Naive thymus-derived CD4-positive, alpha-beta T cell (primary cell): ENCODE data around the gene ST6GALNAC5. TPM values are rescaled to one million over a fixed set of nuclear protein-coding genes. Genes with fewer than 3 reads are reported as not detected.
"Not testable (repeated sequence)": the region's sequence is repeated elsewhere in the genome, so short reads cannot be mapped to it uniquely, and the experiment has no call there.

ENCODE experiments used
- ATAC-seq: fragments of 150-1000 bp; cut with Tn5 transposase; 2 replicates; pipeline ENCODE4 v1.10.0; 2021; ENCODE audit warnings: mild to moderate bottlenecking, moderate library complexity
- CTCF ChIA-PET: fragments of 350-600 bp; sonication (Branson Sonifier 250); formaldehyde crosslinking; loops from one replicate; lab custom pipeline; 2021; ENCODE audit warnings: antibody characterized with exemption; lab: Charles Lee
- POLR2A ChIA-PET: fragments of 350-600 bp; sonication (Branson Sonifier 250); formaldehyde crosslinking; loops from one replicate; lab custom pipeline; 2021; ENCODE audit warnings: antibody characterized with exemption, inconsistent platforms; lab: Charles Lee
- DNase-seq, 9 donors: peaks; one replicate each; pipeline versions ENCODE4 v3.0.0 to v3.0.0-alpha.2; 2020 to 2022; ENCODE audit warnings: mixed read lengths in 1 of 9
- H3K27ac ChIP-seq: one replicate; pipeline ENCODE4 v1.7.0; 2013; ENCODE audit warnings: mild to moderate bottlenecking, low read depth, low read length, moderate library complexity
- H3K27me3 ChIP-seq, 2 donors: one replicate each; pipeline ENCODE4 v1.7.0; 2013; ENCODE audit warnings: low read length in 2 of 2, mild to moderate bottlenecking in 2 of 2, moderate library complexity in 2 of 2; ENCODE audit not compliant: control insufficient read depth in 2 of 2, insufficient read depth in 2 of 2
- H3K36me3 ChIP-seq, 3 experiments: 1 replicate in 2 of 3; 2 replicates in 1 of 3; pipeline ENCODE4 v1.7.0; 2013; ENCODE audit warnings: low read length in 3 of 3, mild to moderate bottlenecking in 3 of 3, moderate library complexity in 1 of 3; ENCODE audit not compliant: insufficient read depth in 3 of 3, control insufficient read depth in 2 of 3
- H3K4me1 ChIP-seq, 2 donors: one replicate each; pipeline ENCODE4 v1.7.0; 2013; ENCODE audit warnings: low read length in 2 of 2, mild to moderate bottlenecking in 2 of 2, moderate library complexity in 1 of 2; ENCODE audit not compliant: control insufficient read depth in 2 of 2, insufficient read depth in 2 of 2
- H3K4me3 ChIP-seq: 2 replicates; pipeline ENCODE4 v1.7.0; 2013; ENCODE audit warnings: mild to moderate bottlenecking, low read length
- H3K9me3 ChIP-seq, 3 experiments: 1 replicate in 2 of 3; 2 replicates in 1 of 3; pipeline ENCODE4 v1.7.0; 2013; ENCODE audit warnings: low read length in 3 of 3; ENCODE audit not compliant: control insufficient read depth in 2 of 3
- H3K27ac Mint-ChIP-seq, 9 donors: one replicate each; pipeline ENCODE4 v1.8.0; 2020 to 2022; ENCODE audit warnings: mixed read lengths in 9 of 9, mild to moderate bottlenecking in 8 of 9, moderate library complexity in 5 of 9, inconsistent platforms in 2 of 9
- H3K27me3 Mint-ChIP-seq, 5 donors: one replicate each; pipeline ENCODE4 v1.8.0; 2021 to 2022; ENCODE audit warnings: mixed read lengths in 5 of 5, mild to moderate bottlenecking in 1 of 5
- H3K36me3 Mint-ChIP-seq, 5 donors: one replicate each; pipeline ENCODE4 v1.8.0; 2020 to 2022; ENCODE audit warnings: mixed read lengths in 5 of 5, mild to moderate bottlenecking in 3 of 5, inconsistent platforms in 1 of 5
- H3K4me1 Mint-ChIP-seq, 7 donors: one replicate each; pipeline ENCODE4 v1.8.0; 2020 to 2022; ENCODE audit warnings: mixed read lengths in 7 of 7, mild to moderate bottlenecking in 3 of 7, inconsistent platforms in 1 of 7
- H3K4me3 Mint-ChIP-seq, 10 donors: one replicate each; pipeline ENCODE4 v1.8.0; 2020 to 2022; ENCODE audit warnings: mild to moderate bottlenecking in 10 of 10, mixed read lengths in 10 of 10, moderate library complexity in 6 of 10, inconsistent platforms in 2 of 10
- H3K9me3 Mint-ChIP-seq, 11 donors: one replicate each; pipeline ENCODE4 v1.8.0; 2020 to 2022; ENCODE audit warnings: mixed read lengths in 11 of 11, mild to moderate bottlenecking in 4 of 11, inconsistent platforms in 1 of 11, moderate library complexity in 1 of 11
- intact Hi-C, 2 donors: fragments of 100-400 bp; cut with micrococcal nuclease; formaldehyde crosslinking; loops; one replicate each; pipeline ENCODE4 v1.15.1; 2023
- polyA plus RNA-seq, 2 donors: library from polyadenylated mRNA; unstranded; fragments of 300-500 nt; fragmentation: Illumina TruSeq; gene quantifications; one replicate each; pipeline ENCODE4 v1.2.3, GENCODE V29; 2021
- total RNA-seq, 6 experiments: library from RNA in 5 of 6; stranded (reverse) in 5 of 6; gene quantifications; 1 replicate in 5 of 6; 2 replicates in 1 of 6; pipeline ENCODE4 v1.2.3 and lab custom pipeline; 2021 to 2026

The ST6GALNAC5 gene
- total and polyA plus RNA-seq, 7 experiments from 2014 or later = not detected

DNA sequence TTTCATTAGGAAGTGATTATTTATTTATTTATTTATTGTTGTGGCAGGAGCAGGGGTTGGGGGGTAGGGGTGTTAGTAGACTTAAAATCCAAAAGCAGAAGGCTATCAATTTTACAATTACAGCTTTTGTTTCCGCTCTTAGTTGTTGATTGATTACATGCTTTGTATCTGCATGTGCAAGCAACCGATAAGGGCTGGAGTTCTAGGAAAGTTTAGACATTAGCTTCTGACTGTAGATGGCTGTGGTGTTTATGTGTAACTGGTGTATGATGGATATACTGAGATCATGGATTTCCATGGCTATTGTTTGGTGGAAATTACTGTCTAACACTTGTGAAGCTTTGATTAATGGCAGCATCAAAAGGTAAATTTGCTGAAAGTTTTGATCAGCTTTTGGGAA, 2.8 kb downstream of the ST6GALNAC5 start:
- H3K27ac Mint-ChIP-seq = no peak overlapping the region
- CTCF ChIA-PET = interaction anchor here (0.6 kb wide), 1 partner anchor 21 kb away, joined by 3 read pairs; no protein-coding TSS in a partner anchor
- peaks cover 0 to 7% (median 2%) of the 10 kb centered on the region in 11 donors for H3K9me3 Mint-ChIP-seq
- ATAC-seq = no peak
- no peaks in the 10 kb centered on the region for H3K36me3 Mint-ChIP-seq
- POLR2A ChIA-PET = no interaction called here
- Histone ChIP-seq H3K9me3 (no peaks in the 10 kb centered on the region), H3K4me3 (no peak overlapping the region), H3K27ac (no peak overlapping the region), H3K27me3 (peaks cover 8 to 13% of the 10 kb centered on the region in 2 donors), H3K4me1 (peaks cover 0 to 13% of the 10 kb centered on the region in 2 donors), H3K36me3 (no peaks in the 10 kb centered on the region)
- H3K4me1 Mint-ChIP-seq = peaks cover 0 to 25% (median 6%) of the 10 kb centered on the region in 7 donors
- peaks cover 51 to 73% (median 71%) of the 10 kb centered on the region in 5 donors for H3K27me3 Mint-ChIP-seq
- no peak overlapping the region for H3K4me3 Mint-ChIP-seq
- intact Hi-C loops = no loop called here
- no peak for DNase-seq

DNA sequence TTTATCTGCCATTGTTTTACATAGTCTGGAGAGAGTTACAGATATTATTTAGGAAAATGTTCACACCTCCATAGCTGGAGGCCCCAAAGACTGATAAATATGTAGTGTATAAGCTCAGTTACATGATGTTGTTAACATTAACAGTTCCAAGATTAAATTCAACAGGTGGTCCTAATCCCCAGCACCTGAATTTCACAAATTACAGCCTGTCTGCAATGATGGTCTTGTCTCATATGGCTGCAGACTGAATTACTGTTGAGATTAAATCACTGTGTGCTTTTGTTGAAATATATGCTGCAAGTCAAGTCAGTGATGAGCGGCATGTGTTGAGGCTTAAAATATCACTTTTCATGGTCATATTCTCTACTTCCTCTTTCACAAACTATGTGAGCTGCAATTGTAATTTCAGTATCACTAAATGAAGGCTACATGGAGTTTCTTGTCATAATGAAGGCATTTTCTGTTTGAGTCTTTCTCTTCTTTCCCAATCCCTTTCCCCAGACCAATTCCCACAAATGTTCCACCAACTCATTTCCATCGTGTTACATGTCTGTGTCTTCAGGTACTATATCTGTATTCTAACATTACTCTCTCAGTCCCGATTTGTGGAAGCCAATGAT, 4.2 kb downstream of the ST6GALNAC5 start:
- POLR2A ChIA-PET = no interaction called here
- Histone ChIP-seq H3K4me1 (peaks cover 0 to 13% of the 10 kb centered on the region in 2 donors), H3K4me3 (no peak overlapping the region), H3K36me3 (no peaks in the 10 kb centered on the region), H3K27me3 (peaks cover 0 to 9% of the 10 kb centered on the region in 2 donors), H3K27ac (no peak overlapping the region), H3K9me3 (no peaks in the 10 kb centered on the region)
- H3K4me3 Mint-ChIP-seq = no peak overlapping the region
- H3K27ac Mint-ChIP-seq = no peak overlapping the region
- intact Hi-C loops = no loop called here
- peaks cover 0 to 7% (median 2%) of the 10 kb centered on the region in 11 donors for H3K9me3 Mint-ChIP-seq
- CTCF ChIA-PET = no interaction called here
- ATAC-seq (no peak), DNase-seq (no peak)
- peaks cover 36 to 62% (median 57%) of the 10 kb centered on the region in 5 donors for H3K27me3 Mint-ChIP-seq
- no peaks in the 10 kb centered on the region for H3K36me3 Mint-ChIP-seq
- H3K4me1 Mint-ChIP-seq = peaks cover 0 to 24% (median 6%) of the 10 kb centered on the region in 7 donors

DNA sequence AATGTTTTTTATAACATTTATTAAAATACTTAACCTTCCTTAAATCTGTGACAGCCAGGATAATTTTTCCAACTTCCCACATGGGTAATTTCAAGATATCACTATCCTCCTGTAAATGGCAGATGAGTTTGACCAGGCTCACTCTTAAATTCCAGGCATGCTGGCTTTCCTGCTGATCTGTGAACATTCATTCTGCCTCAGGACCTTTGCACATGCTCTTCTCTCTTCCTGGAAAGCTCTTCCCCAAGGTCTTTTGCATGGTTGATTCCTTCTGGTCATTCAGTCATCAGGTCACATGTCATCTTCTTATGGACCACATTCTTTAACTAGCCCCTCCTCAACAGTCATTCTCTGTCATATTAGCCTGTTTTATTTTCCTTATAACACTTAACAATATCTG, 5.7 kb downstream of the ST6GALNAC5 start:
- ATAC-seq (no peak), DNase-seq (no peak)
- H3K9me3 ChIP-seq = no peaks in the 10 kb centered on the region
- H3K27me3 ChIP-seq = peaks cover 0 to 4% of the 10 kb centered on the region in 2 donors
- ChIA-PET POLR2A (no interaction called here), CTCF (no interaction called here)
- Mint-ChIP-seq H3K4me1 (peaks cover 0 to 12% (median 4%) of the 10 kb centered on the region in 7 donors), H3K27ac (no peak overlapping the region), H3K9me3 (peaks cover 0 to 8% (median 2%) of the 10 kb centered on the region in 11 donors), H3K36me3 (no peaks in the 10 kb centered on the region), H3K27me3 (peaks cover 33 to 49% (median 42%) of the 10 kb centered on the region in 5 donors), H3K4me3 (no peak overlapping the region)
- peaks cover 0 to 5% of the 10 kb centered on the region in 2 donors for H3K4me1 ChIP-seq
- no peak overlapping the region for H3K27ac ChIP-seq
- intact Hi-C loops = no loop called here
- no peaks in the 10 kb centered on the region for H3K36me3 ChIP-seq
- H3K4me3 ChIP-seq = no peak overlapping the region

DNA sequence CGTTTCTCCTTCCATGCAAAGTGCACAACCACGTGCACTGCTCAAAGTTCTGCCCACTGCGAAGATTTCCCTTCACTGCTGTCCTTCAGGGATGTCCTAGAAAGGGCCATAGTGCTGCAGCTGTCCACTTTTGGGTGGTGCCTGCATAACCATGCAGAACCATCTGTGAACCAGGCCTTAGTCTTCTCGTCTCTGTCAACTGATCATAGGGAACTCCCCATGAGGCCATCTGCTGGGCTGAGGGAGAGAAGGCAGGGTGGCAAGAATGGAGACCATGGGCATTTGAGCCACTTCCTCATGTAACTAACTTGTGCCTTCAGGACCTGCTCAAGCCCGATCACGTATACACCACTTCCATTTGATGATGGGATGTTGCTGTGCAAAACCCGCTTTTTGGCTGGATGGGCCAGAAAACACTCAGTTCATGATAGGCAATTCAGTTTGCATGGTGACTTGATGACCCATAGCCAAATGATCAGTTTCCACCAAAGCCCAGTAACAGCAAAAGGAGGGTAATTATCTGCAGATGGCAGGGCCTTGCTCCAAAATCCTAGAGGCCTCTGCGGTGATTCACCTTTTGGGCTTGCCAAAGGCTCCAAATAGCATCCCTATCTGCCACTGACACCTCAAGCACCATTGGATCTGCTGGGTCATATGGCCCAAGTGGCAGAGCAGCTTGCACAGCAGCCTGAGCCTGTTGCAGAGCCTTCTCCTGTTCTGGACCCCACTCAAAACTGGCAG, 9.5 kb downstream of the ST6GALNAC5 start:
- no peaks in the 10 kb centered on the region for H3K36me3 Mint-ChIP-seq
- POLR2A ChIA-PET = no interaction called here
- no peak overlapping the region for H3K27ac Mint-ChIP-seq
- H3K4me3 Mint-ChIP-seq = no peak overlapping the region
- Histone ChIP-seq H3K4me3 (no peak overlapping the region), H3K27ac (no peak overlapping the region), H3K36me3 (no peaks in the 10 kb centered on the region), H3K27me3 (no peaks in the 10 kb centered on the region), H3K4me1 (no peaks in the 10 kb centered on the region), H3K9me3 (no peaks in the 10 kb centered on the region)
- H3K4me1 Mint-ChIP-seq = no peaks in the 10 kb centered on the region
- DNase-seq (no peak), ATAC-seq (no peak)
- intact Hi-C loops = no loop called here
- CTCF ChIA-PET = no interaction called here
- H3K9me3 Mint-ChIP-seq = peaks cover 0 to 8% (median 2%) of the 10 kb centered on the region in 11 donors
- H3K27me3 Mint-ChIP-seq = peaks cover 4 to 15% (median 8%) of the 10 kb centered on the region in 5 donors

DNA sequence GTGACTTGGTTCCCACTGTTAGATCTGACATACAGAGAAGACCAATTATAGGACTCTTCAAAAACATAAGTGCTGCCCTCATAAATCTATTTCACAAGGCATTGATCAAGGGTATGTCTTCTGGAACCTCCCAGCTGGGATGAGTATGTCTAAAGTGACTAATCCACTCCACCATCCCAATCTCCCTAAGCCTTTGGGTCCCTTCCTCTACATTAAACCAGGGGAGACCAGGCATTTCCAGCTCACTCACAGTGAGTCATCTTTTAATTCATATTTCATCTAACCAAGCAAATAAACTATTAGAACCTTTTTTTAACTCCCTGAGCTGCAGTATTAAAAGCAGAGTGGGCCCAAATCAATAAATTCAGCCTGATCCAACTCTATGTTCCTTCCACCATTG, 11.7 kb downstream of the ST6GALNAC5 start:
- H3K9me3 ChIP-seq, H3K27me3 Mint-ChIP-seq, ATAC-seq, H3K4me1 Mint-ChIP-seq, CTCF ChIA-PET, DNase-seq, intact Hi-C loops, H3K27ac Mint-ChIP-seq, H3K36me3 ChIP-seq, H3K27me3 ChIP-seq, H3K4me3 Mint-ChIP-seq, H3K36me3 Mint-ChIP-seq, H3K27ac ChIP-seq, H3K9me3 Mint-ChIP-seq, H3K4me1 ChIP-seq, H3K4me3 ChIP-seq: not testable (repeated sequence)
- POLR2A ChIA-PET = interaction anchor here (0.6 kb wide), 1 partner anchor 47 kb away, joined by 4 read pairs; no protein-coding TSS in a partner anchor

DNA sequence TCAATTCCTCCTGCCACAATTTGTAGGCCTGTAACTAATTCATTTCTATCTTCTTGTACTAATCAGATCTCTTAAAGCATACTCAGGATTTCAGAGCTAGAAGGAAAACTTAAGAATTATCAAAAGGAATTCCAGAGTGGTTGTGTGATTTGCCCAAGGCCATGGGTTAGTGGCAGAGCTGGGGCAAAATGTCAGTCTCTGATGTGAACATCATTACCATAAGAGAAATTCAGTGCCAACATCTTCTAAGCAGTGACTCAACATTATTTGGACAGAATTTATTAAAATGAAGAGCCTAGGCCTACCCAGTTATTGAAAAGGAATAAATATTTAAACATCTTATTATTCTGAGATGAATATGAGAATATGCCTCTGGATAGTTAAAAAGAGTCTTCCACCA, 14.5 kb downstream of the ST6GALNAC5 start:
- ATAC-seq (no peak), DNase-seq (no peak)
- Mint-ChIP-seq H3K4me1 (no peaks in the 10 kb centered on the region), H3K27ac (no peak overlapping the region), H3K9me3 (peaks cover 0 to 2% (median 0%) of the 10 kb centered on the region in 11 donors), H3K4me3 (no peak overlapping the region), H3K36me3 (no peaks in the 10 kb centered on the region), H3K27me3 (peaks cover 0 to 4% (median 0%) of the 10 kb centered on the region in 5 donors)
- no peak overlapping the region for H3K4me3 ChIP-seq
- intact Hi-C loops = no loop called here
- no peaks in the 10 kb centered on the region for H3K4me1 ChIP-seq
- H3K9me3 ChIP-seq = no peaks in the 10 kb centered on the region
- no peaks in the 10 kb centered on the region for H3K36me3 ChIP-seq
- H3K27me3 ChIP-seq = no peaks in the 10 kb centered on the region
- POLR2A ChIA-PET = no interaction called here
- no peak overlapping the region for H3K27ac ChIP-seq
- CTCF ChIA-PET = interaction anchor here (0.5 kb wide), 1 partner anchor 728 kb away, joined by 3 read pairs; no protein-coding TSS in a partner anchor
